ENCODE data around the gene RARRES2. TPM values are rescaled to one million over a fixed set of nuclear protein-coding genes. Genes with fewer than 3 reads are reported as not detected.

The RARRES2 gene
- total RNA-seq, 1 donor from 2014 or later, result 144 TPM

- intact Hi-C loops (cut with DNase I), result no loop called here
- Histone ChIP-seq H3K36me3 (no peaks in the 10 kb centered on the region), H3K4me3 (no peak overlapping the region), H3K27ac (no peak overlapping the region), H3K27me3 (ENCODE audit: low read depth) (no peaks in the 10 kb centered on the region), H3K4me1 (peaks cover 14% of the 10 kb centered on the region), H3K9me3 (no peaks in the 10 kb centered on the region)
- DNase-seq (no peak), ATAC-seq (no peak)
- no peak for TF ChIP-seq CTCF (IDR thresholded peaks at IDR 0.05)
Measured at GRCh38 chr7:150363370-150363769, 21.9 kb upstream of the RARRES2 start.

- no peak for ATAC-seq
- DNase-seq, result no peak
- no peak overlapping the region for H3K27ac ChIP-seq
- H3K9me3 ChIP-seq, result no peaks in the 10 kb centered on the region
- no peaks in the 10 kb centered on the region for H3K36me3 ChIP-seq
- no peak overlapping the region for H3K4me3 ChIP-seq
- H3K4me1 ChIP-seq, result peaks cover 2% of the 10 kb centered on the region
- no peak for TF ChIP-seq CTCF (IDR thresholded peaks at IDR 0.05)
- intact Hi-C loops (cut with DNase I), result no loop called here
- no peaks in the 10 kb centered on the region for H3K27me3 ChIP-seq (ENCODE audit: low read depth)
Measured at GRCh38 chr7:150361807-150362621, 20.6 kb upstream of the RARRES2 start.

- no peaks in the 10 kb centered on the region for H3K27me3 ChIP-seq (ENCODE audit: low read depth)
- H3K4me3 ChIP-seq, result no peak overlapping the region
- H3K27ac ChIP-seq, result no peak overlapping the region
- intact Hi-C loops (cut with DNase I), result no loop called here
- no peaks in the 10 kb centered on the region for H3K9me3 ChIP-seq
- no peak for ATAC-seq
- no peak for TF ChIP-seq CTCF (IDR thresholded peaks at IDR 0.05)
- H3K4me1 ChIP-seq, result no peaks in the 10 kb centered on the region
- H3K36me3 ChIP-seq, result no peaks in the 10 kb centered on the region
- no peak for DNase-seq
Measured at GRCh38 chr7:150361402-150361801, 20.0 kb upstream of the RARRES2 start.

GRCh38 chr7:150360363-150361058 lies 19.1 kb upstream of the RARRES2 start:
- no peak for TF ChIP-seq CTCF (IDR thresholded peaks at IDR 0.05)

GRCh38 chr7:150359622-150360362 lies 18.4 kb upstream of the RARRES2 start:
- Histone ChIP-seq H3K36me3 (no peaks in the 10 kb centered on the region), H3K27ac (no peak overlapping the region), H3K9me3 (no peaks in the 10 kb centered on the region), H3K27me3 (ENCODE audit: low read depth) (no peaks in the 10 kb centered on the region), H3K4me3 (no peak overlapping the region), H3K4me1 (peaks cover 6% of the 10 kb centered on the region)
- intact Hi-C loops (cut with DNase I), result no loop called here
- no peak for TF ChIP-seq CTCF (IDR thresholded peaks at IDR 0.05)
- DNase-seq (no peak), ATAC-seq (no peak)

More at GRCh38 chr7:150360363-150361058, 19.1 kb upstream of the RARRES2 start:
- H3K36me3 ChIP-seq, result no peaks in the 10 kb centered on the region
- DNase-seq (no peak), ATAC-seq (no peak)
- H3K4me3 ChIP-seq, result no peak overlapping the region
- no peaks in the 10 kb centered on the region for H3K4me1 ChIP-seq
- H3K27ac ChIP-seq, result no peak overlapping the region
- H3K9me3 ChIP-seq, result no peaks in the 10 kb centered on the region
- intact Hi-C loops (cut with DNase I), result no loop called here
- no peaks in the 10 kb centered on the region for H3K27me3 ChIP-seq (ENCODE audit: low read depth)

Data from lower lobe of right lung (tissue), 2 donors.